IPS-20b (cell line): ENCODE measurements around the gene TMEM179B.
"Not testable (repeated sequence)": the region's sequence is repeated elsewhere in the genome, so short reads cannot be mapped to it uniquely, and the experiment has no call there.

Source experiments
- H3K27ac ChIP-seq: one replicate; pipeline ENCODE4 v1.5.1; 2013; ENCODE audit warnings: low read length
- H3K27me3 ChIP-seq: 2 replicates; pipeline ENCODE4 v1.6.1; 2013; ENCODE audit warnings: mild to moderate bottlenecking, low read length, inconsistent platforms; ENCODE audit not compliant: insufficient read depth
- H3K36me3 ChIP-seq: 2 replicates; pipeline ENCODE4 v1.6.1; 2013; ENCODE audit warnings: low read depth, mild to moderate bottlenecking, inconsistent platforms, low read length, moderate library complexity; ENCODE audit not compliant: insufficient read depth
- H3K4me1 ChIP-seq: 2 replicates; pipeline ENCODE4 v1.6.1; 2013; ENCODE audit warnings: mild to moderate bottlenecking, control low read depth, inconsistent platforms, low read length, moderate library complexity; ENCODE audit not compliant: insufficient read depth
- H3K4me3 ChIP-seq: 2 replicates; pipeline ENCODE4 v1.5.1; 2013; ENCODE audit warnings: mild to moderate bottlenecking, low read length, inconsistent platforms
- H3K9ac ChIP-seq: 2 replicates; pipeline ENCODE4 v1.6.1; 2013; ENCODE audit warnings: low read depth, mild to moderate bottlenecking, inconsistent platforms, low read length, moderate library complexity
- H3K9me3 ChIP-seq: 2 replicates; pipeline ENCODE4 v1.6.1; 2013; ENCODE audit warnings: mild to moderate bottlenecking, low read depth, low read length, inconsistent platforms; ENCODE audit not compliant: insufficient read depth

Gene TMEM179B

GRCh38 chr11:62816557-62816956 lies 29.4 kb downstream of the TMEM179B start:
- Histone ChIP-seq H3K9me3 (no peaks in the 10 kb centered on the region), H3K4me3 (no peak overlapping the region), H3K27me3 (no peaks in the 10 kb centered on the region), H3K36me3 (peaks cover 17% of the 10 kb centered on the region), H3K9ac (no peak overlapping the region), H3K27ac (no peak overlapping the region), H3K4me1 (no peaks in the 10 kb centered on the region)

GRCh38 chr11:62817129-62817528 lies 29.9 kb downstream of the TMEM179B start:
- Histone ChIP-seq H3K27me3 (no peaks in the 10 kb centered on the region), H3K4me1 (no peaks in the 10 kb centered on the region), H3K9me3 (no peaks in the 10 kb centered on the region), H3K36me3 (peaks cover 20% of the 10 kb centered on the region), H3K27ac (no peak overlapping the region), H3K4me3 (no peak overlapping the region), H3K9ac (no peak overlapping the region)

GRCh38 chr11:62823677-62824076 lies 36.5 kb downstream of the TMEM179B start:
- Histone ChIP-seq H3K9ac (no peak overlapping the region), H3K9me3 (no peaks in the 10 kb centered on the region), H3K36me3 (peaks cover 65% of the 10 kb centered on the region), H3K27ac (no peak overlapping the region), H3K4me1 (no peaks in the 10 kb centered on the region), H3K27me3 (no peaks in the 10 kb centered on the region), H3K4me3 (no peak overlapping the region)

GRCh38 chr11:62828130-62828529 lies 40.9 kb downstream of the TMEM179B start:
- not testable (repeated sequence) for H3K4me3 ChIP-seq, H3K27me3 ChIP-seq, H3K4me1 ChIP-seq, H3K9ac ChIP-seq, H3K9me3 ChIP-seq, H3K27ac ChIP-seq
- peaks cover 42% of the 10 kb centered on the region for H3K36me3 ChIP-seq

- Histone ChIP-seq H3K9me3 (no peaks in the 10 kb centered on the region), H3K27me3 (no peaks in the 10 kb centered on the region), H3K36me3 (peaks cover 44% of the 10 kb centered on the region), H3K4me3 (peak overlapping the region; percentile 97), H3K27ac (no peak overlapping the region), H3K9ac (peak overlapping the region; percentile 94), H3K4me1 (peaks cover 4% of the 10 kb centered on the region; the same call in 1 of the 2 replicates)
These were observed 43.8 kb downstream of the TMEM179B start for GRCh38 chr11:62830904-62831519.

GRCh38 chr11:62831520-62832335 lies 44.5 kb downstream of the TMEM179B start, which contains the start of gene STX5:
Gene STX5, minus strand, starts transcription at chr11:62832051. Its CDS starts 808 bp downstream, at chr11:62831243.
- peaks cover 49% of the 10 kb centered on the region for H3K36me3 ChIP-seq

GRCh38 chr11:62832336-62833234 lies 45.4 kb downstream of the TMEM179B start, which contains the start of gene TEX54:
Gene TEX54, minus strand, starts transcription at chr11:62832841.
- Histone ChIP-seq H3K4me3 (peak within 1 kb of the TSS; percentile 97), H3K9ac (peak within 1 kb of the TSS; percentile 94), H3K27me3 (no peaks in the 10 kb centered on the region), H3K4me1 (peaks cover 4% of the 10 kb centered on the region; the same call in 1 of the 2 replicates), H3K36me3 (peaks cover 47% of the 10 kb centered on the region), H3K27ac (peak within 1 kb of the TSS; percentile 95), H3K9me3 (no peaks in the 10 kb centered on the region)

More at GRCh38 chr11:62831520-62832335, 44.5 kb downstream of the TMEM179B start, which contains the start of gene STX5:
- H3K27me3 ChIP-seq = no peaks in the 10 kb centered on the region
- H3K9me3 ChIP-seq = no peaks in the 10 kb centered on the region
- peaks cover 4% of the 10 kb centered on the region; the same call in 1 of the 2 replicates for H3K4me1 ChIP-seq
- peak within 1 kb of the TSS; percentile 95 for H3K27ac ChIP-seq
- H3K9ac ChIP-seq = peak within 1 kb of the TSS; percentile 94
- peak within 1 kb of the TSS; percentile 97 for H3K4me3 ChIP-seq

- Histone ChIP-seq H3K36me3 (peaks cover 47% of the 10 kb centered on the region), H3K4me3 (no peak overlapping the region), H3K27ac (no peak overlapping the region), H3K27me3 (no peaks in the 10 kb centered on the region), H3K9ac (no peak overlapping the region), H3K9me3 (no peaks in the 10 kb centered on the region), H3K4me1 (peaks cover 2% of the 10 kb centered on the region; the same call in 1 of the 2 replicates)
These were observed 48.1 kb downstream of the TMEM179B start for GRCh38 chr11:62835336-62835735.

GRCh38 chr11:62839050-62839945 lies 52.1 kb downstream of the TMEM179B start, which contains the start of gene WDR74:
Gene WDR74, minus strand, starts transcription at chr11:62839590. Its CDS starts 20 bp downstream, at chr11:62839570.
- Histone ChIP-seq H3K27me3 (no peaks in the 10 kb centered on the region), H3K27ac (peak within 1 kb of the TSS; percentile 99), H3K9me3 (no peaks in the 10 kb centered on the region), H3K4me1 (no peaks in the 10 kb centered on the region), H3K36me3 (peaks cover 35% of the 10 kb centered on the region), H3K9ac (peak within 1 kb of the TSS; percentile 98), H3K4me3 (peak within 1 kb of the TSS; percentile 100)
